Testis (tissue), 2 donors: Measurements from ENCODE around the gene FAM185A.
"Not testable (repeated sequence)": the region's sequence is repeated elsewhere in the genome, so short reads cannot be mapped to it uniquely, and the experiment has no call there.

Source experiments
- POLR2A ChIP-seq: fragments of 450-650 bp; IDR thresholded peaks from one replicate; pipeline ENCODE4 v1.6.1; 2017; ENCODE audit warnings: antibody characterized with exemption, mild to moderate bottlenecking, moderate library complexity
- TF ChIP-seq, protein P1 (sequence below), 3 experiments: fragments of 450-650 bp in 2 of 3; fragments of 200-600 bp in 1 of 3; sonication (generic) in 1 of 3; IDR thresholded peaks; one replicate each; pipeline ENCODE4 v1.5.1; 2016 to 2019; ENCODE audit warnings: antibody characterized with exemption in 3 of 3, mild to moderate bottlenecking in 2 of 3, moderate library complexity in 1 of 3

DNA sequence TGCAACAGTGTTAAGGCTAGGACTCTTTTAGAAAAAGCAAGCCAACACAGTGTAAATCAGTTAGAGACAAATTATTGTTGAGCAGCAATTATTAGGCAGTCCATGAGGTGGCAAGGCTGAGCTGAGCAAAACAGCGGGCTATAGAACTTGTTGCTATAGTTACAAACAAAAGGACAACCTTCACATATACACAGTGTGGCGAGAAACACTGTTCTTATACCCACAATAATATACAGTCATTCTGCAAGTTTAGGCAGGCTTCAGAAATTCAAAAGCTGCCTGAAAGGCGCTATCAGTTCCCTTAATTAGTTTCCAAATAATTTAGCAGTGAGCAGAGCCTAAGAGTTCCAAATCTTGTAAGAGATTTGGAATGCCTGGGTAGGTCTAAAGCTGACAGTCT is 33.1 kb upstream of the FAM185A start:
- TF ChIP-seq, protein P1, sequence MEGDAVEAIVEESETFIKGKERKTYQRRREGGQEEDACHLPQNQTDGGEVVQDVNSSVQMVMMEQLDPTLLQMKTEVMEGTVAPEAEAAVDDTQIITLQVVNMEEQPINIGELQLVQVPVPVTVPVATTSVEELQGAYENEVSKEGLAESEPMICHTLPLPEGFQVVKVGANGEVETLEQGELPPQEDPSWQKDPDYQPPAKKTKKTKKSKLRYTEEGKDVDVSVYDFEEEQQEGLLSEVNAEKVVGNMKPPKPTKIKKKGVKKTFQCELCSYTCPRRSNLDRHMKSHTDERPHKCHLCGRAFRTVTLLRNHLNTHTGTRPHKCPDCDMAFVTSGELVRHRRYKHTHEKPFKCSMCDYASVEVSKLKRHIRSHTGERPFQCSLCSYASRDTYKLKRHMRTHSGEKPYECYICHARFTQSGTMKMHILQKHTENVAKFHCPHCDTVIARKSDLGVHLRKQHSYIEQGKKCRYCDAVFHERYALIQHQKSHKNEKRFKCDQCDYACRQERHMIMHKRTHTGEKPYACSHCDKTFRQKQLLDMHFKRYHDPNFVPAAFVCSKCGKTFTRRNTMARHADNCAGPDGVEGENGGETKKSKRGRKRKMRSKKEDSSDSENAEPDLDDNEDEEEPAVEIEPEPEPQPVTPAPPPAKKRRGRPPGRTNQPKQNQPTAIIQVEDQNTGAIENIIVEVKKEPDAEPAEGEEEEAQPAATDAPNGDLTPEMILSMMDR (IDR thresholded peaks at IDR 0.05), result not testable (repeated sequence)
- TF ChIP-seq POLR2A, result not testable (repeated sequence)
